Epithelial cell of proximal tubule (primary cell): Measurements from ENCODE around the gene IRF2BP1. TPM values are rescaled to one million over a fixed set of nuclear protein-coding genes. Genes with fewer than 3 reads are reported as not detected.
A peak's percentile ranks its signal among the peaks of the same experiment; 100 is the strongest.

Experiments
- DNase-seq: peaks from one replicate; pipeline ENCODE4 v3.0.0-alpha.2; 2011; ENCODE audit warnings: low read depth
- H3K4me3 ChIP-seq: 2 replicates; pipeline ENCODE4 v1.5.1; 2011; ENCODE audit warnings: low read depth, mild to moderate bottlenecking, low read length
- CTCF ChIP-seq: conservative IDR thresholded peaks from 2 replicates; pipeline ENCODE4 v1.5.1; 2012; ENCODE audit warnings: low read depth, mild to moderate bottlenecking, low read length
- total RNA-seq: library from RNA; depleted of rRNA; stranded (reverse); fragments of >200 nt; gene quantifications from 2 replicates; pipeline ENCODE4 v1.2.3, GENCODE V29; 2015

IRF2BP1 gene
- total RNA-seq, 1 donor from 2014 or later: 26.8 TPM

DNA sequence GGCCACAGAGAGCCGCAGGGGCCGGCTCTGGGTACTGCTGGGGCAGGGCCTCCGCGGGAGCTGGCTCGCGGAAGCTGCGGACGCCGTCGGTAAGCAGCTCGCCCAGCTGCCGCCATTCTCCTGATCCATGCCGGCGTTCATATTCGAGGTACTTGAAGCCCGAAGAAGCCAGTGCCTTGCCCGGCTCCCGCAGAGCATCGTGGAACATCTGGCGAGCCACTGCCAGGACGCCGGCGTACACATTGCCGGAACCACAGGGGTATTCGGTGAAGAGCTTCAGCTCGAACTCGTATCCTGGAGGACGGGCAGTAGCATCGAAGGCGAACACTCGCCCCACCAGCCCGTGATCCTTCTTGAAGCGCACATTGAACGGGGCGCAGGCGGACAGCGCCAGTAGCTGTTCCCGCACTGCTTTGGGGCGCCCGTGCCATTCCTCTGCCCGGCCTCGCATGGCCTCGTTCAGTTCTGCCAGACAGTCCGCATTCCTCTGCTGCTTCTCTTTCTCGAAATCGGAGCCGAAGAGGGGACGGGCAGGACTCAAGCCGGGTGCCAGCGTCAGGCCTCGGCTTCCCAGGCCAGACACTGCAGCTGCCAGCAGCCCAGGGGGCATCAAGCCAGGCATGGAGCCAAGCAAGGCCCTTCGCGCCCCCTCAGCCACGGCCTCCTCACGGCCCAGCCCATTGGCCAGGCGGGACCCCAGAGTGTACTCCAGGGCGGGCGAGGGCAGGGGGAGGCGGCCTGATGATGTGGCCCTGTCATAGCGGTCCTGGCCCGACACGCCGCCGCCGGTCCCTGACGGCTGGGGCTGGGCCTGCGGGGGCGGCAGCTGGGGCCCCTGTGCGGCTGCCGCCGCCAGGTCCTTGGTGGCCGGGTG is 1.0 kb downstream of the IRF2BP1 start:
- peak overlapping the region; percentile 70 for H3K4me3 ChIP-seq
- no peak for DNase-seq
- TF ChIP-seq CTCF: no peak

- H3K4me3 ChIP-seq: peak overlapping the region; percentile 34
These were observed 1.9 kb downstream of the IRF2BP1 start for GRCh38 chr19:45883881-45884681.

DNA sequence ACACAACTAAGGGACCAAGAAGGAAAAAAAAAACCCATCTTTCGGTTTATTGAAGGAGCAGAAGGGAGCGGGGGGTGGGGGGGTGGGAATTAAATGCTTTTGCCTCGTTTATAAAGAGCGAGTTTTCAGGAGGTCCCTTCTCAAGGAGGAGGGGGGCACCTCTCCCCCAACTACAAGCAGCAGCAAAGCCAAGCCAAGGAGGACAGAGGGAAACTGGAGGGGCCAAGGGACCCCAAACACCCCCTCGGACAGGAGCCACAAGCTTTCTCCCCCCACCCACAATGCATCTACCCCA is 2.4 kb downstream of the IRF2BP1 start:
- TF ChIP-seq CTCF: no peak
- peak overlapping the region; percentile 34 for H3K4me3 ChIP-seq
- no peak for DNase-seq

More at GRCh38 chr19:45883881-45884681, 1.9 kb downstream of the IRF2BP1 start:
- TF ChIP-seq CTCF: no peak
- DNase-seq: no peak

DNA sequence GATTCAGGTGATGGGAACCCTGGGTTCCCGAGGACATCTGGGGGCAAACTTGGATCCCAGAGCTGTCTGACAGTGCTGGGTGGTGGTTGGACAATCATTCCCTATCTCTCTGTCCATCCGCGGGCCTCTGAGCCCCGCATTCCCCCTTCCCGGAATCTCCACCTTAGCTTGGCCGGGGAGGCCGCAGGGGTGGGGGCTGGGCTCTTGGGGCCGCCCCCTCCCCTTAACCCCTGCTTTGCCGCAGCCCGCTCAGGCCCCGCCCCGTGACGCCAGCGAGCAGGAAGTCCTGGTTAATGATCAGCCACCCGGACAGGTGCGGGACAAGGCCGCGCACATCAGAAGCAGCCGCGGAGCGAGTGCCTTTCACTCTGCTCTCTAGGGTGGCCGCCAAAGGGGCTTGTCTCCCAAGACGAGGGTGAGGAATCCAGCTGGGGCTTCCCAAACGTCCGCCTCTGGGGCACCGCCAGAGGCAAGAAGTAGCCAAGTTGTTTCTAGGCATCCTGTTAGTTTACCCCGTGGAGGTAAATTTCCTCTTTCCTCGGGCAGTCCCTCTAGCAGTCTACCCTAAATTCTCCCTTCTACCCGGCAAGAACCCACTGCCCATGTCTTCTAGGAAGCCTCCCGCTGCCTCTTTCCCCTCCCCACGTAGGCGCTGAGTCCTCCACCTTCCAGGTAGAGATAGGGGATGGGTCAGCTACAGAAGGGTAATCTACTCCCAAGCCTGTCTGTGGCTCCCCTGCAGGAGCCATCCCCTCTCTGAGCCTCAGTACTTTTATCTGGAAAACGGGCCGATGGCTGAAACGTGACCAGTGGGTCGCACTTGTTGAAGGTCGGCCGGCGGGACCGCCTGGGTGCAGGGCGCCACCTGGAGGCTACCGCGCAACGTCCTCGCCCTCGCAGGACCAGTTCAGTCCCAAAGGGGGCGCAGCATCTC is 3.0 kb downstream of the IRF2BP1 start:
- TF ChIP-seq CTCF: peak; percentile 100
- H3K4me3 ChIP-seq: peak overlapping the region; percentile 72
- DNase-seq: no peak

GRCh38 chr19:45881909-45882528 is 3.9 kb downstream of the IRF2BP1 start:
- no peak for DNase-seq
- no peak for TF ChIP-seq CTCF
- H3K4me3 ChIP-seq: peak overlapping the region; percentile 72

DNA sequence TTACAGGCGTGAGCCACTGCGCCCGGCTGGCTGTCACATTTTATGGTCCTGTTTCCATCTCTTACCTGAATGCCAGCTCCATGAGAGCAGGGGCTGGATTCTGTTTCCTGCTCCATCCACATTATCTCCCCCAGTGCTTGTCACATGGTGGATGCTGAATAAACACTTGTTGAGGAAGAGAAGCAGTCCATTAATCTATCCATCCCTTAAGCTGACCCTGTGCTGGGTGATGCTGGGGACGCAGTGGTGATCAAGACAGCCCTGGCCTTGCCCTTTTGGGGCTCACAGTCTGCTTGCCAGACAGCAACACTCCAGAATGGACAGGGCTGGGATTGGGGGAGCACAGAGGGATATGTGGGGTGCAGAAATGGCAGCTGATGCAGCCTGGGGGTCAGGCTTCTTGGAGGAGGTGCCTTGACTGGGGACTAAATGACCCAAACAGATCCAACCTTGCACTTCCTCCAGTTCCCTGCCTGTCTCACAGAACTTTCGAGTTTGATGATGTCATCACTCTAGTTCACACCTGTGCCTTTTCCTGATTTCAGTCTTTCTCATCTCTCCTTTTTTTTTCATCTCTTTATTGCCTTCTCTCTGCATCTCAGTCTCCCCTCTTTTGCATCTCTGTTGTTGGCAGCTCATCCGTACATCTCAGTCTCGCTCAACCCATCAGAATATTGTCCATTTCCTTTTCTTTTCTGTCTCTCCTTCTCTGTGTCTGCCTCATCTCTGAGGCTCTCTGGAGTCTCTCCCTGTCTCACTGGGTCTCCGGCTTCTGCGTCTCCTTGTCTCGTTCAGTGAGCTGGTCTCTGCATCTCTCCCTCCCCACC is 4.6 kb downstream of the IRF2BP1 start:
- H3K4me3 ChIP-seq: no peak overlapping the region
- DNase-seq: no peak
- no peak for TF ChIP-seq CTCF
